GM18858 (cell line): ENCODE data around the gene ELFN2.

ENCODE experiments used
- ATAC-seq: cut with Tn5 transposase; IDR thresholded peaks from one replicate; pipeline ENCODE4 v1.9.1; 2021; ENCODE audit not compliant: unreplicated experiment

Gene ELFN2

GRCh38 chr22:37358917-37359316, 68.4 kb downstream of the ELFN2 start:
- no peak for ATAC-seq

DNA sequence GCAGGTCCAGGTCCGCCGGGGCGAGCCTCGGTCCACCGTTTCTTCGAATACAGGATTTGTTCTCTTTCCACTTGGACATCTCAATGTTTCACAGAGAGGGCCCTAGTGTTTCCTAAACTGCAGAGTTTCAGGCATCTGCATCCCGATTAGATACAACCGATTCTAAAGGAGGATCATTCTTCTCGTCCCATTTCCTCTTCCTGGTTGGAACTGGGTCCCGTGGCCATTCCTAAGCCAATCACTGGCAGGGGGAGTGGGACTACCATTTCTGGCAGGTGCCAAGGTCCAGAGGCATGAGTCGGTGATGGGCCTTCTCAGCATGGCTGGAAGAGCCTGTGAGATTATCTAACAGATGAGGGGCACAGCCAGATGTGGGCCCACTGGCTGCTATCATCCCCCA, 68.9 kb downstream of the ELFN2 start:
- ATAC-seq, result no peak

GRCh38 chr22:37357446-37358075, 69.7 kb downstream of the ELFN2 start:
- ATAC-seq, result no peak

GRCh38 chr22:37356922-37357321, 70.4 kb downstream of the ELFN2 start:
- ATAC-seq, result no peak

GRCh38 chr22:37355174-37355573, 72.1 kb downstream of the ELFN2 start:
- no peak for ATAC-seq

DNA sequence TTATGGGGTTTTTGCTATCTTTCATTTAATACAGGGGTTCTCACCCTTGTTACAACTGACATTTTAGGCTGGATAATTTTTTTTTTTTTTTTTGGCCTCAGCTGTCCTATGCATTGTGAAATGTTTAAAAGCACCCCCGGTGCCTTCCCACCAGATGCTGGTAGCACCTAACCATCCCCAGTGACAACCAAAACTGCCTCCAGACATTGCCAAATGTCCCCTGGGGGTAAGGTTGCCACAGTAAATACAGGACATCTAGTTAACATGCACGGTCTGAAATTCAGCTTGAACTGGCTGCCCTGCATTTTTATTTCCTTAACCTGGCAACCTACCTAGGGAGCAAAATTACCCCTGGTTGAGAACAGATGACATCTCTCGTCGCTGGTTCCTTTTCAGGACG, 72.6 kb downstream of the ELFN2 start:
- no peak for ATAC-seq

DNA sequence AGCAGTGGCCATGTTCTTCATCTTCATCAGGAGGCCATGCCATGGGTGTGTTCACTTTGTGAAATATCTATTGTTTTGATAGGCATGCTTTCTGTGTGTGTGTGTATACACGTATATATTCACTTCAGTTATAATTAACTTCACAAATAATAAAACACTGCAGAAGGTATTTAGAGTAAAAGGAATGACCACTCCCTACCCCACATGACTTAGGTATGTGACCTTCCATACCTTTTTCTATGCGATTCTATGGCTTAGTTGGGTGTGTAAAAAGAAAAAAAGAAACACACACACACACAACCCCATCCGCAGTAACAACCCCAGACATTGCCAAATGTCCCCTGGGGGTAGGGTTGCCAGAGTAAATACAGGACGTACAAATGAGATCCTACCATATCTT, 73.0 kb downstream of the ELFN2 start:
- ATAC-seq, result no peak

DNA sequence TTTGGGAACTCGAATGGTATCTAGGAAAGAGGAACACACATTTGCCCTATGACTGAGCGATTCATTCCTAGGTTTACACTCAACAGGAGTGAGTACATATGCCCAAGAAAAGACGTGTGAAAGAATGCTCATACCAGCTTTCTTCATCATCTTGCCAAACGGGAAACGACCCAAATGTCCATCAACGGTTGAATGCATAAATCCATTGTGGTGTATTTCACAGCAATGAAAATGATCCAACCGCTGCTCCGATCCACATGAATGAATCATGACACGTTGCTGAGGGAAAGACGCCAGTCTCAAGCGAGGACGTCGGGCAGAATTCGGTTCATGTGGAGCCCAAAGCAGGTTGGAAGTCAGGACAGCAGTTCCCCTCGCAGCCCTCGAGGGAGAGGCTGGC, 73.4 kb downstream of the ELFN2 start:
- ATAC-seq, result no peak

DNA sequence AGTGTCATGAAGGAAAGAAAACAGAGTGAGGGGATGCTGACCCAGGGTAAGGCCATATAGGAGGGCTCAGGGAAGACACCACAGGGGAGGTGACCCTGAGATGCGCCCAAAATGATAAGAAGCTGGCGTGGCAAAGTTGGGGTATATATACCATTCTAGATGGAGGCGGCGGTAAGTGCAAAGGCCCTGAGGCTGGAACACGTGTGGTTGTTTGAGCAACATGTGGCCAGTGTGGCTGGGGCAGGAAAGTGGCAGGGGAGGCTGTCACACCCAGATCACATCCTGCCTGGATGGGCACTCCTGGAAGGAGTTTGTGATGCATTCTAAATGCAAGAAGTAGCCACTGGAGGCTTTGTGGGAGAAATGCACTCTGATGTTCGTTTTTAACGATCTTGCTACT, 74.8 kb downstream of the ELFN2 start:
- no peak for ATAC-seq

GRCh38 chr22:37351232-37351631, 76.0 kb downstream of the ELFN2 start:
- ATAC-seq, result no peak

DNA sequence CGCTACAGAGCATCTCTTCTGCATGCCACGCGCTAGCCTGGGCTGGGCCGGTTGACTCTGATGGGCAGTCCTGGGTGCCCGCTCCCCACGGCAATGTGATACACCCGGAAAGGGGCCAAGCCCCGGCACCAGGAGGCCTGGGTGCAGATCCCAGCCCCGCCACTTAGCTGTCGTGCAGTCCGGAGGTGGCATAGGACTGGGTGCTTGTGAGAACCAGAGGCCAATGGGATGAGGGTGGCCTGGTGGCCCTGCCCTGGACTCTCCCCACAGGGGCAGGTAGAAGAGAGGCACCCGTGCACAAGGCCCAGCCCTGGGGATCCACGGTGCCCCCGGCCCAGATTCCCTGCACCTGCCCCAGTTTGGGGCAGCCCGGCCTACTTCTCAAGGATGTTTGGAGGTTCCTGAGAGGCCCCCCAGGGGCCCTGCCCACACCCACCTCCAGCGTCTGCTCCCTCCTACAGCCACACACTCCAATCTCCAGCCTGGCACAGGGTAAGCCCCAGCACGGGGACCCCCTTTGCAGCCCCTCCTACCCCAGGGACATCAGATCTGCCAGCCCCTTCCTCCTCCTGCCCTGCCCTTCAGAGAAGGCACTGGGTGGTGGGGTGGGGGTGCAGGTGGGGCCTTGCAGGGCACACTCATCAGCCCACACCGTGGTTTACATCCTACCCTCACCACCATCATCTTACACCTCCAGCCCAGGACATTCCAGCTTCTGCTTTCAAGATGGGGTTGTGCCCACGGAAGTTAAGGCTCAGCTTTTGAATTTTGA, 78.0 kb downstream of the ELFN2 start:
- ATAC-seq, result no peak

DNA sequence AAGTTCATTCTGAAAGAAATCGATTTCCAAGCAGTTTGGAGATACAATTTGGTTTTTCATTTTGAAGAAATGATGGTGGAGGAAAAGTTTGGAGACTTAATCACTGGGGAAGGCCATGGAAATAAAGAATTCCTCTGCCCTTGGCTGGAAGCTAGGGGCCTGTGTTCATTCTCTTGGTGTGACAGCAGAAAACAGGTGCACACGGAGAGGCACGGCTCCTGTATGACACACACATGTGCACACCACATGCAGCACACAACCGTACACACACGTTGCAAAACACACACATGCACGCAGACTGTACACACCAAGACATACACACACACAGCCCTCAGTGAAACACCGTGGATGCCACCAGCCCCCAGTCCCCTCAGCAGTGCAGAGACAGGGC, 80.8 kb downstream of the ELFN2 start:
- ATAC-seq, result no peak

GRCh38 chr22:37345863-37346504, 81.3 kb downstream of the ELFN2 start:
- ATAC-seq, result no peak

DNA sequence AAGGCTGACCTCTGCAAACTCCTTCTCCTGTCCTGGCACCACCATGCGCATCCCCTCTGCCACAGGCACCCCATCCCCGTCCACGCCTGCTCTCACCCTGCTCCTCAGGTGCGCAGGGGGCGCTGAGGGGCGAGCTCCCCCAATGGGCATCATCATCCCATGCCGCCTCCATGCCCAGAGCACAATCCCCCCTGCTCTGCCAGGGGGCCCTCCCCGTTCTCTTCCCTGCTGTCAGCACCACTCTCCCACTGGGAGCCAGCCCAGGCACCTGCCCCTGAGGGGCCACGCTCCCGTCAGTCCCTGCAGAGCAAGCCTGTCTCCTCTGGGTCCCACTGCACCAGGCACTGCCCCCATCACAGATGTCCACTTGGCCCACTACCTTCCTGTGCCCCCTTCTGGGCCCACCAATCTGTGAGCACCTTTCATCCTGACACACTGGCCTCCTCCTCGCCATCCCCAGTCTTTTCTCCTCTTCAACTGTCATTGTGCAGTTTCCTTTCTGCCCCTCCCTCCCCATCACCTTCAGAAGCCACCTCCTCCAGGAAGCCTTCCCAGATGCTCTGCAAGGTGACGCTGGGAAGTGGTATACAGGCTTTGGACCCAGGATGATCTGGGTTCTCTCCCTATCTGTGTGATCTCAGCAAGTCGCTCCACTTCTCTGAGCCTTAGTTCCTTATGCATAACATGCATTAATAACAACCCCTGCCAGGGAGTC, 82.4 kb downstream of the ELFN2 start:
- ATAC-seq, result no peak

DNA sequence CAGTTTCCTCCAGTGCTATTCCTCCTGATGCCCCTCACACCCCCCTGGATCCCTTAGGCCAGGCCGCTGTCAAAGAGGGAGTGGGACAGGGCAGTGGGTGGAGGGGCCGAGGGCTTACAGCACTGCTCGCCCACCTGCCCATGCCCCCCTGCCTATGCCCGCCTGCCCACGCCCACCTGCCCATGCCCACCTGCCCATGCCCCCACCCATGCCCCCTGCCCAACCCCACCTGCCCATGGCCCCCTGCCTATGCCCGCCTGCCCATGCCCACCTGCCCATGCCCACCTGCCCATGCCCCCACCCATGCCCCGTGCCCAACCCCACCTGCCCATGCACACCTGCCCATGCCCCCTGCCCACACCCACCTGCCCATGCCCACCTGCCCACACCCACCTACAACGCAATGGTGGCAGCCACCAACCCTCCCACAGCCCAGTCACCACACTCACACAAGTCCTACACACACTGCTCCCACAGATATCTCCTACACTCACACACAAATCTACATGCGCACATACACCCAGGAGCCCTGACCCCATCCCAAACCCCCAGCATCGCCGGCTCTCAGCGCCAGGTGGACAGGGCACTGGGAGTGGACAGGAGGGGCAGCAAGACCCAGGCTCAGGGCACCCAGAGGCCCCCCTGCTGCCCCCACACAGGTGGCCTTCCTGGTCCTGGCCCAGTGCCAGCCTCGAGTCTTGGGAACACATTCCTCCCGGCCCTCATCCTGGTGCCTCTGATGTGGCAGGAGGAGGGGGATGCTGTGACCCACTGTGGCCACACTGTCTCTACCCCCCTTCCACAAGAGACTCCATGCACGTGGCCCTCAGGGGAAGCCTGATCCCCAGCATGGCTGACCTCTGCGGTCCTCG, 83.2 kb downstream of the ELFN2 start:
- ATAC-seq, result no peak

GRCh38 chr22:37343348-37343747, 83.9 kb downstream of the ELFN2 start:
- ATAC-seq, result no peak

DNA sequence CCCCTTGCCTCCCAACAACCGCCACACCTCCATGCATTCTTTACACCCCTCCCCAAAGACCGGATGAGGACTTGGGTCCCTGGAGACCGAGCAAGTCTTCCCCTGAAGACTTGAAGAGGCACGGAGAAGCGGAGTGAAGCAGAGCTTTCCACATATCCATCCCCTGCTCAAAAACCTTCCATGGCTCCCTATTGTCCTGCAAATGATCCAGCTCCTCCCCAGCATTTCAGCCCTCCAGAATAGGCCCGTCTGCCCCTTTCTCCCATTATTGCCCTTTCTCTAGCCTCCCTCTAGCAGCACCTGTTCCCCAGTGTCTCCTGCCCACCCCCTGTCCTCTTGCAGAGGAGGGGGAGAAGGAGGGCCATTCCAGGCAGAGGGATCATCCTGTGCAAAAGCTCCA, 85.2 kb downstream of the ELFN2 start:
- no peak for ATAC-seq

DNA sequence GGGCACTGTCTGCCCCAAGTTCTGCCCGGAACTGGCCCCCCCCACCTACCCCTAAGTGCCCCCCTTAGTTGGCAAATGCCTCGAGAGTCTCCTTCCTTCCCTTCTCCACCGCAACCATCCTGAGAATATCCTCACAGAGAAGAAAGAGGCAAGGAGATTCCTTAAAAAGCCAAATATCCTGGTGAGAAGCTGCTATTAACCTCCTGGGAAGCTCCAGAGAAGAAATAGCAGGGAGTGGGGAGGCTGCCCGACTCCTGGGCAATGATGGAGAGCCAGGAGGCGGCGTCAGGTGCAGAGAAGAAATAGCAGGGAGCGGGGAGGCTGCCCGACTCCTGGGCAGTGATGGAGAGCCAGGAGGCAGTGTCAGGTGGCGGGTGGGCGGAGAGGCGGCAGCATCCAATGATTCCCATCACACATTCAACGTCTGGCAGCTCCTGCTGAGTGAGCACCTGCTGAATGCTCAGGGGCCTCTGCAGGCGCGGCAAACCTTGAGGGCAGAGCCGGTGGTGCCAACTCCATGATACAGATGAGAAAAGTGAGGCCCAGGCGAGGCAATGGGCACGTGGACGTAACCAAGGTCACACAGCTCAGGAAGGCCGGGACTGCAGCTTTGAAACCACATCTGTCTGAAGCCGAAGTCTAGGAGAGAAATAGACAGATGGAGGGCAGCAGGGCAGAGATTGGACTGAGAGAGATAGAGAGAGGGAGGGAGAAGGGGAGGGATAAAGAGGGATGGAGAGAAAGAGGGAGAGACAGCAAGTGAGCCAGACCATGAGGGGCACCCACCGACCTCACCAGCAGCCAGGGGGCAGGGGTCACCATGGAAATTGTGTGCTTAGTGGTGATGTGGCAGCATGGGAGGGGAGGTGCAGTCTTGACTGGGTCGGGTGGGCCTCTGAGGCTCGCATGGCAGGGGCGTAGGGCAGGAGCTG, 86.7 kb downstream of the ELFN2 start:
- ATAC-seq, result no peak

- ATAC-seq, result no peak
Measured at GRCh38 chr22:37338539-37339246, 88.6 kb downstream of the ELFN2 start.
